ENCODE data around the gene TEDDM1.

TEDDM1 gene

DNA sequence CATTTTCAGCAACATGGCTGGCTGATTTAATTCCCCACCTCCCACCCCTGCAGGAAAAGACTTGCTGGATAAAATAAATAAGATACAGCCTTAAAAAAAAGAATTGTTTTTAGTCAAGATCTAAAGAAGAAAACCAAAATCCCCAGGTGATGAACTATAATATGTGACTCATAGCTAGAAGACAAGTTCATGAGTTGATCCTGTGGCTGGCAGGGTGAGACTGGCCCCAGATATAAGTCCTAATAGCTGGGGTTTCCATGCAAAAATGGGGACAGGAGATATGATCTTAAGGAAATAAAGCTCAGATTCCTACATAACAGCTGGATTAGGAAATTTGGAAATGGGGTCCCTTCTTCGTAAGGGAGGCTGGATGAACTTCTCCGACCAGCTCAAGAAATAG lies 27.6 kb upstream of the TEDDM1 start:
- H3K27ac Mint-ChIP-seq: no peak overlapping the region
- no peaks in the 10 kb centered on the region for H3K9me3 Mint-ChIP-seq
- no peaks in the 10 kb centered on the region for H3K4me1 Mint-ChIP-seq
- TF ChIP-seq, protein P1, sequence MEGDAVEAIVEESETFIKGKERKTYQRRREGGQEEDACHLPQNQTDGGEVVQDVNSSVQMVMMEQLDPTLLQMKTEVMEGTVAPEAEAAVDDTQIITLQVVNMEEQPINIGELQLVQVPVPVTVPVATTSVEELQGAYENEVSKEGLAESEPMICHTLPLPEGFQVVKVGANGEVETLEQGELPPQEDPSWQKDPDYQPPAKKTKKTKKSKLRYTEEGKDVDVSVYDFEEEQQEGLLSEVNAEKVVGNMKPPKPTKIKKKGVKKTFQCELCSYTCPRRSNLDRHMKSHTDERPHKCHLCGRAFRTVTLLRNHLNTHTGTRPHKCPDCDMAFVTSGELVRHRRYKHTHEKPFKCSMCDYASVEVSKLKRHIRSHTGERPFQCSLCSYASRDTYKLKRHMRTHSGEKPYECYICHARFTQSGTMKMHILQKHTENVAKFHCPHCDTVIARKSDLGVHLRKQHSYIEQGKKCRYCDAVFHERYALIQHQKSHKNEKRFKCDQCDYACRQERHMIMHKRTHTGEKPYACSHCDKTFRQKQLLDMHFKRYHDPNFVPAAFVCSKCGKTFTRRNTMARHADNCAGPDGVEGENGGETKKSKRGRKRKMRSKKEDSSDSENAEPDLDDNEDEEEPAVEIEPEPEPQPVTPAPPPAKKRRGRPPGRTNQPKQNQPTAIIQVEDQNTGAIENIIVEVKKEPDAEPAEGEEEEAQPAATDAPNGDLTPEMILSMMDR (IDR thresholded peaks at IDR 0.05; ENCODE audit: unreplicated experiment in 3 of 3): no peak
- H3K4me3 Mint-ChIP-seq: no peak overlapping the region
- no peaks in the 10 kb centered on the region for H3K36me3 Mint-ChIP-seq (ENCODE audit: low read depth)
- no peaks in the 10 kb centered on the region for H3K27me3 Mint-ChIP-seq (ENCODE audit: low read depth)

DNA sequence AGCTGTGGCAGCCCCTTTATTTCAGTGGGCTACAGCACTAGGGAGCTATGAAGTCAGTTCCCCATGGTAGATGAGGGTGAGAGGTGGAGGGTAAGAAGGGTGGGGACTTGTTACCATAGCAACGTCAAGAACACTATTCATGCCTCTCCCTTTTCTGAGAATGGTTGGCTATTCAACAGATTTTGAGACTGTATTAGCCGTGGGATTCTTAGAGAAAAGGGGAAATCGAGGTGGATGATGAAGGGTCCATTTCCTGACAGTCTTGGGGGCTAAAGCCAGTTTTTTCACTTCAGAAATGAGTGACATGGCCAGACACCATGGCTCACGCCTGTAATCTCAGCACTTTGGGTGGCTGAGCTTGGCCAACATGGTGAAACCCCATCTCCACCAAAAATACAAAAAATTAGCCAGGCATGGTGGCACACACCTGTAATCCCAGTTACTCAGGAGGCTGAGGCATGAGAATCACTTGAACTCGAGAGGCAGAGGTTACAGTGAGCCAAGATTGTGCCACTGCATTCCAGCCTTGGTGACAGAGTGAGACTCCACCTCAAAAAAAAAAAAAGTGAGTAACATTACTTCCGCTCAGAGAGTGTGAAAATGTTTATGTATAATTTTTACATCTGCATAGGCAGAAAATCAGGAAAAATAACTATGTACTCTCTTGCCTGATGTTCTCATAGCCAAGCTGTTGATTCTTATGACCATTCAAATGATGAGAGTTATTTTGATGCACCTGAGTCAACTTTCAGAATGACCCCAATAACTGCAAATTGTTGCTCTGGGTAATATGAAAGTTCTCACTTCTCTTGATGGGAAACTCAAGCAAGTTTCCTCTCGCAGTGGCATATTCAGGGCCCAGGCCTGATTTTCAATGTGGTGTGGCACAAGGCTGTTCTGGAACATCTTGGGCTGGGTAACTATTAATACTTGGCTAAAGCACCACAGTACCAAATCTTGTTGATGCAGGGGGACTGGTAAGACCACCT lies 26.3 kb upstream of the TEDDM1 start:
- TF ChIP-seq, protein P1 (IDR thresholded peaks at IDR 0.05; ENCODE audit: unreplicated experiment in 3 of 3): no peak
- H3K4me3 Mint-ChIP-seq: no peak overlapping the region
- no peaks in the 10 kb centered on the region for H3K4me1 Mint-ChIP-seq
- H3K27ac Mint-ChIP-seq: no peak overlapping the region
- H3K9me3 Mint-ChIP-seq: no peaks in the 10 kb centered on the region
- H3K36me3 Mint-ChIP-seq (ENCODE audit: low read depth): no peaks in the 10 kb centered on the region
- no peaks in the 10 kb centered on the region for H3K27me3 Mint-ChIP-seq (ENCODE audit: low read depth)

- Mint-ChIP-seq H3K27ac (peak overlapping the region in 1 of 3 experiments; percentile 1), H3K27me3 (ENCODE audit: low read depth) (peaks cover 8% of the 10 kb centered on the region), H3K4me3 (no peak overlapping the region), H3K4me1 (no peaks in the 10 kb centered on the region), H3K36me3 (ENCODE audit: low read depth) (no peaks in the 10 kb centered on the region), H3K9me3 (no peaks in the 10 kb centered on the region)
- TF ChIP-seq, protein P1 (IDR thresholded peaks at IDR 0.05; ENCODE audit: unreplicated experiment in 3 of 3): no peak
Observed at GRCh38 chr1:182415789-182416188, 15.3 kb upstream of the TEDDM1 start.

- Mint-ChIP-seq H3K4me3 (no peak overlapping the region), H3K27me3 (ENCODE audit: low read depth) (peaks cover 9% of the 10 kb centered on the region), H3K27ac (no peak overlapping the region), H3K36me3 (ENCODE audit: low read depth) (no peaks in the 10 kb centered on the region), H3K4me1 (no peaks in the 10 kb centered on the region), H3K9me3 (no peaks in the 10 kb centered on the region)
- TF ChIP-seq, protein P1 (IDR thresholded peaks at IDR 0.05; ENCODE audit: unreplicated experiment in 3 of 3): no peak
Observed at GRCh38 chr1:182413969-182414368, 13.5 kb upstream of the TEDDM1 start.

DNA sequence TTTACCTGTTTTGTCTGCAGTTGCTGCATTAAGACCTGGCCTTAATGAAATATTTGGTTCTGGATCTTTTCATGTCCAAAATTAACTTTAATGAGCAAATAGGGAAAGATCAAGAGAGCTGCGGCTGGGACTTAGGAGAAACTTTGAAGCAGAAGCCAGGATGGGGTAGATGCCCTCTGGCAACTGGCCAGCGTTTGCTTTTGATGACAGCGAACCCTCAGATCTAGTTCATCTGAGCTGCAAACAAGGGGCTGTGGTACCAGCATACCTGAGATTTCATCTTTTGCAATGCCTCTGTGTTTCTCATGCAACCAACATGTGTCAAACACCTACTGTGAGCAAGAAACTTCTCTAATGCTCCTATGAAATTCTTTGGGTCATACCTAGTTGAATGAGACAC lies 13.0 kb upstream of the TEDDM1 start:
- peaks cover 7% of the 10 kb centered on the region for H3K27me3 Mint-ChIP-seq (ENCODE audit: low read depth)
- H3K4me1 Mint-ChIP-seq: no peaks in the 10 kb centered on the region
- H3K9me3 Mint-ChIP-seq: no peaks in the 10 kb centered on the region
- no peak overlapping the region for H3K27ac Mint-ChIP-seq
- no peak overlapping the region for H3K4me3 Mint-ChIP-seq
- TF ChIP-seq, protein P1 (IDR thresholded peaks at IDR 0.05; ENCODE audit: unreplicated experiment in 3 of 3): no peak
- H3K36me3 Mint-ChIP-seq (ENCODE audit: low read depth): no peaks in the 10 kb centered on the region

All from nephron (organoid).